IMR-90 (cell line): ENCODE results near the gene ITGAL. TPM values are rescaled to one million over a fixed set of nuclear protein-coding genes. Genes with fewer than 3 reads are reported as not detected.

ENCODE experiments used
- MAFK ChIP-seq: IDR thresholded peaks from 2 replicates; pipeline ENCODE4 v1.6.1; 2012; ENCODE audit warnings: low read depth, low read length, improper control_type of control experiment
- NFE2L2 ChIP-seq: fragments of 150-350 bp; IDR thresholded peaks from 2 replicates; pipeline ENCODE4 v1.6.1; 2016; ENCODE audit warnings: low read depth, mild to moderate bottlenecking, low read length
- POLR2A ChIP-seq: IDR thresholded peaks from 2 replicates; pipeline ENCODE4 v1.6.1; 2012; ENCODE audit warnings: mild to moderate bottlenecking, low read depth, low read length
- microRNA-seq, 2 experiments: library from miRNA; stranded (forward) in 1 of 2; unstranded in 1 of 2; fragments of 10-50 nt in 1 of 2; fragments of <30 nt in 1 of 2; gene quantifications in 1 of 2; microRNA quantifications in 1 of 2; one replicate each; pipeline versions ENCODE3 to v1.1.0; 2013 to 2020; ENCODE audit not compliant: insufficient read depth in 1 of 2, insufficient read length in 1 of 2, unreplicated experiment in 1 of 2
- polyA plus RNA-seq, 3 experiments: library from polyadenylated mRNA; depleted of rRNA; stranded (reverse); fragments of >200 nt; gene quantifications; 2 replicates each; pipeline ENCODE4 v1.2.3, GENCODE V29; 2012; ENCODE audit warnings: low replicate concordance in 1 of 3
- small RNA-seq, 5 experiments: library from RNA; depleted of rRNA; stranded (forward); fragments of <200 nt; gene quantifications; one replicate each; pipeline ENCODE3, GENCODE V24; 2012
- total RNA-seq: library from RNA; depleted of rRNA; stranded (reverse); fragments of >200 nt; gene quantifications from 2 replicates; pipeline ENCODE4 v1.2.3, GENCODE V29; 2012; rRNA removed

The ITGAL gene
- total and polyA plus RNA-seq, 2 of the 4 experiments (the other 2 are of a cell fraction), result not detected

- no peak for TF ChIP-seq POLR2A
- TF ChIP-seq NFE2L2, result no peak
- TF ChIP-seq MAFK, result no peak
These were observed 99.1 kb downstream of the ITGAL start, which contains the start of gene ZNF688 (continued) for GRCh38 chr16:30571445-30572322.

Small RNA genes lying within 50 kb of the gene (microRNA-seq; reads per million reads assigned to microRNA genes)
- 0 reads per million in 2 experiments for gene MIR4518 (ENCODE audit: insufficient read depth in 1 of 2, insufficient read length in 1 of 2, unreplicated experiment in 1 of 2)
- gene RF00019 (ENCODE audit: insufficient read depth, insufficient read length), result not detected
- not detected for gene RNU7-61P (ENCODE audit: insufficient read depth, insufficient read length)

Small RNA genes lying within 50 kb of the gene (small RNA-seq; reads per million reads assigned to genes)
- gene MIR4518 (0 reads per million in 5 experiments), gene RF00019 (0 reads per million in 5 experiments), gene RNU7-61P (0 to 13.9 (median 0) reads per million in 5 experiments)

Other genes starting within 250 kb of the ITGAL start
- 0.28 and 0.54 TPM in 2 replicates for gene NPIPB13, start 224.3 kb upstream of the ITGAL start, total RNA-seq
- gene NPIPB13, start 224.3 kb upstream of the ITGAL start, polyA plus RNA-seq (2012; rRNA removed), result 4.4 and 4.5 TPM in 2 replicates
- gene CD2BP2, start 117.4 kb upstream of the ITGAL start, total RNA-seq, result 29.6 and 34.4 TPM in 2 replicates
- gene CD2BP2, start 117.4 kb upstream of the ITGAL start, polyA plus RNA-seq (2012; rRNA removed), result 41.1 and 44.0 TPM in 2 replicates
- gene TBC1D10B, start 102.2 kb upstream of the ITGAL start, total RNA-seq, result 8.1 and 8.4 TPM in 2 replicates
- gene TBC1D10B, start 102.2 kb upstream of the ITGAL start, polyA plus RNA-seq (2012; rRNA removed), result 24.9 and 26.4 TPM in 2 replicates
- gene MYL11, start 97.9 kb upstream of the ITGAL start, total RNA-seq, result not detected in 2 replicates
- 1.1 and 1.2 TPM in 2 replicates for gene MYL11, start 97.9 kb upstream of the ITGAL start, polyA plus RNA-seq (2012; rRNA removed)
- not detected in 2 replicates for gene SEPTIN1, start 90.2 kb upstream of the ITGAL start, total RNA-seq
- 0.24 and 0.50 TPM in 2 replicates for gene SEPTIN1, start 90.2 kb upstream of the ITGAL start, polyA plus RNA-seq (2012; rRNA removed)
- 6.6 and 6.9 TPM in 2 replicates for gene ZNF48, start 77.3 kb upstream of the ITGAL start, total RNA-seq
- gene ZNF48, start 77.3 kb upstream of the ITGAL start, polyA plus RNA-seq (2012; rRNA removed), result 5.8 and 6.7 TPM in 2 replicates
- 5.2 and 5.8 TPM in 2 replicates for gene ZNF771, start 65.1 kb upstream of the ITGAL start, total RNA-seq
- gene ZNF771, start 65.1 kb upstream of the ITGAL start, polyA plus RNA-seq (2012; rRNA removed), result 10.9 and 16.8 TPM in 2 replicates
- gene DCTPP1, start 42.7 kb upstream of the ITGAL start, total RNA-seq, result 23.3 and 24.9 TPM in 2 replicates
- gene DCTPP1, start 42.7 kb upstream of the ITGAL start, polyA plus RNA-seq (2012; rRNA removed), result 45.5 and 48.9 TPM in 2 replicates
- gene SEPHS2, start 26.9 kb upstream of the ITGAL start, total RNA-seq, result 10.4 and 10.6 TPM in 2 replicates
- gene SEPHS2, start 26.9 kb upstream of the ITGAL start, polyA plus RNA-seq (2012; rRNA removed), result 25.5 and 31.4 TPM in 2 replicates
- 9.2 and 9.3 TPM in 2 replicates for gene ZNF768, start 53.8 kb downstream of the ITGAL start, total RNA-seq
- gene ZNF768, start 53.8 kb downstream of the ITGAL start, polyA plus RNA-seq (2012; rRNA removed), result 20.3 and 22.1 TPM in 2 replicates
- gene ZNF747, start 62.1 kb downstream of the ITGAL start, total RNA-seq, result 1.9 and 2.0 TPM in 2 replicates
- 2.6 and 2.9 TPM in 2 replicates for gene ZNF747, start 62.1 kb downstream of the ITGAL start, polyA plus RNA-seq (2012; rRNA removed)
- gene ZNF764, start 85.6 kb downstream of the ITGAL start, total RNA-seq, result 2.2 and 2.5 TPM in 2 replicates
- gene ZNF764, start 85.6 kb downstream of the ITGAL start, polyA plus RNA-seq (2012; rRNA removed), result 4.6 and 5.3 TPM in 2 replicates
- 1.7 and 1.8 TPM in 2 replicates for gene ZNF688, start 99.0 kb downstream of the ITGAL start, total RNA-seq
- 3.7 and 5.5 TPM in 2 replicates for gene ZNF688, start 99.0 kb downstream of the ITGAL start, polyA plus RNA-seq (2012; rRNA removed)
- gene ZNF785, start 113.0 kb downstream of the ITGAL start, total RNA-seq, result 2.8 and 2.9 TPM in 2 replicates
- gene ZNF785, start 113.0 kb downstream of the ITGAL start, polyA plus RNA-seq (2012; rRNA removed), result 4.0 and 4.2 TPM in 2 replicates
- gene ZNF689, start 137.6 kb downstream of the ITGAL start, total RNA-seq, result 1.9 and 2.7 TPM in 2 replicates
- gene ZNF689, start 137.6 kb downstream of the ITGAL start, polyA plus RNA-seq (2012; rRNA removed), result 2.9 and 3.8 TPM in 2 replicates
- gene PRR14, start 178.2 kb downstream of the ITGAL start, total RNA-seq, result 1.4 and 2.2 TPM in 2 replicates
- 11.8 and 11.9 TPM in 2 replicates for gene PRR14, start 178.2 kb downstream of the ITGAL start, polyA plus RNA-seq (2012; rRNA removed)
- 2.0 and 2.8 TPM in 2 replicates for gene FBRS, start 185.7 kb downstream of the ITGAL start, total RNA-seq
- 20.5 and 22.4 TPM in 2 replicates for gene FBRS, start 185.7 kb downstream of the ITGAL start, polyA plus RNA-seq (2012; rRNA removed)
- gene SRCAP, start 226.4 kb downstream of the ITGAL start, total RNA-seq, result 4.5 and 6.4 TPM in 2 replicates
- 8.2 and 8.9 TPM in 2 replicates for gene SRCAP, start 226.4 kb downstream of the ITGAL start, polyA plus RNA-seq (2012; rRNA removed)